ENCODE data around the gene CPVL.

DNA sequence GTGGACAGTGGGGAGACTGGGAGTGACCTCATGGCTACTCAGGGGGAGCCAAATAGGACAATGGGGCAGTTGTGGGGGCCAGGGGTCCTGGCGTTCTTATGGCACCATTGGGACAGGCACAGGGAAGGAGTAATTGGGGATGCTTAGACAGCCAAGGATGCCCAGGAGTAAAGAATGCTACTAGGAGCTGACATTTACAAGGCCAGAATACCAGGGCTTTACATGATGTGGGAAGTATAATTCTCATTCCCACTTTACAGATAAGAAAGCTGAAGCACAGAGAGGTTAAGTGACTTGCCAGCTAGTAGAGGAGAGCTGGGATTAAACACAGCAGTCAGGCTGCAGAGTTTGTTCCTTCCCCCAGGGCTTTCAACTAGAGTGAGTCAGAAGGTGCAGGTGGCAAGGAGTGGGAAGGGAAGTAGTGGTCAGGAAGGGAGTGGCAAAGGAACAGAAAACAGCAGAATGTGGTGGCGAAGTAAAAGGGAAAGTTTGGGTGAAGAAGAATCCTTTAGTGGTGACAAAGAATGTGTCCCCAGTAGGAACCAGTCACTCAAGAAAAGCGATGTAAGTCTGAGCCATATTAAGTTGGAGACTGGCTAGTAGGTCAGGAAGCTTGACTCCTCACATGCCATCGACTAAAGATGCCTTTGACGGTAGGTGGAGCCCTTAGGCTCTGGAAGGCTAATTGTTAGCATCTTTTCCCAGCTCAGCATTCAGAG, 32.8 kb downstream of the CPVL start:
- TF ChIP-seq, protein P1, sequence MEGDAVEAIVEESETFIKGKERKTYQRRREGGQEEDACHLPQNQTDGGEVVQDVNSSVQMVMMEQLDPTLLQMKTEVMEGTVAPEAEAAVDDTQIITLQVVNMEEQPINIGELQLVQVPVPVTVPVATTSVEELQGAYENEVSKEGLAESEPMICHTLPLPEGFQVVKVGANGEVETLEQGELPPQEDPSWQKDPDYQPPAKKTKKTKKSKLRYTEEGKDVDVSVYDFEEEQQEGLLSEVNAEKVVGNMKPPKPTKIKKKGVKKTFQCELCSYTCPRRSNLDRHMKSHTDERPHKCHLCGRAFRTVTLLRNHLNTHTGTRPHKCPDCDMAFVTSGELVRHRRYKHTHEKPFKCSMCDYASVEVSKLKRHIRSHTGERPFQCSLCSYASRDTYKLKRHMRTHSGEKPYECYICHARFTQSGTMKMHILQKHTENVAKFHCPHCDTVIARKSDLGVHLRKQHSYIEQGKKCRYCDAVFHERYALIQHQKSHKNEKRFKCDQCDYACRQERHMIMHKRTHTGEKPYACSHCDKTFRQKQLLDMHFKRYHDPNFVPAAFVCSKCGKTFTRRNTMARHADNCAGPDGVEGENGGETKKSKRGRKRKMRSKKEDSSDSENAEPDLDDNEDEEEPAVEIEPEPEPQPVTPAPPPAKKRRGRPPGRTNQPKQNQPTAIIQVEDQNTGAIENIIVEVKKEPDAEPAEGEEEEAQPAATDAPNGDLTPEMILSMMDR (IDR thresholded peaks at IDR 0.05), result peak in 2 of 4 experiments; percentile 12 to 38
- TF ChIP-seq POLR2A (IDR thresholded peaks at IDR 0.05) (no peak), POLR2AphosphoS5 (IDR thresholded peaks at IDR 0.05) (no peak)

Data from prostate gland (tissue), 2 donors.